ENCODE results near the gene AKNA. TPM values are rescaled to one million over a fixed set of nuclear protein-coding genes. Genes with fewer than 3 reads are reported as not detected.

Gene AKNA
- total and polyA plus RNA-seq, 2 of the 8 experiments (the other 6 are each of a cell fraction or from before 2014, with no cell fraction given) = 21.0 to 27.4 TPM

- TF ChIP-seq CHD7 (IDR thresholded peaks at IDR 0.05; ENCODE audit: insufficient replicate concordance, low read length) (no peak), ATF2 (IDR thresholded peaks at IDR 0.05; ENCODE audit: low read length) (no peak), ASH2L (IDR thresholded peaks at IDR 0.05; ENCODE audit: low read length) (no peak), FOSL1 (IDR thresholded peaks at IDR 0.05; ENCODE audit: insufficient read depth, low read depth, low read length) (no peak), TEAD4 (IDR thresholded peaks at IDR 0.05; ENCODE audit: low read depth, low read length) (no peak), POLR2A (IDR thresholded peaks at IDR 0.05; ENCODE audit: control extremely low read depth in 1 of 2, low read depth in 2 of 2, low read length in 2 of 2) (no peak), PHF8 (conservative IDR thresholded peaks at IDR 0.05; ENCODE audit: low read depth, low read length) (no peak)
Observed at GRCh38 chr9:114312513-114312875, 75.3 kb downstream of the AKNA start (continued).
